Measurements from ENCODE around the gene KCNN4. TPM values are rescaled to one million over a fixed set of nuclear protein-coding genes. Genes with fewer than 3 reads are reported as not detected.

The KCNN4 gene
- total and polyA plus RNA-seq, 4 donors = 2.4 to 31.7 (median 12.7) TPM

DNA sequence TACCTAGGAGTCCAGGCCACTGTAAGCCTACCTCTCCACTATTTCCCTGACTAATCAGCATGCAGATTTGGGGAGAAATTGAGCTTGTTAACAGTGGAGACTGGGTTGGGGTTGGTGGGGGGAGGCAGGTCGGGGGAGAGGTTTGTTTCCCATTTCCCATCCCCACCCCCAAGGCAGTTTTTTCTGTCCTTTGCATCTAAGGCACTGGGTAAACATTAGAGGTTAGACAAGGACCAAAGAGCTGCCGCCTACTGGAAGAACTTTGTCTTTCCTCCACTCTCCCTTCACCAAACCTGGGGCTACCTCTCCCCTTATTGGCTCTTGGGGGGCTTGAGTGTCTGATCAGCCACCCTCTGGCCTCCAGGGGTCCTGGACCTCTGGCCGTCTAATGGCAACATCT is 953 bp downstream of the KCNN4 start:
- peaks cover 0 to 3% (median 0%) of the 10 kb centered on the region in 4 donors for H3K9me3 ChIP-seq (ENCODE audit: control insufficient read depth in 4 of 4, insufficient read depth in 3 of 4, low read length in 3 of 4)
- H3K27ac ChIP-seq (ENCODE audit: low read depth in 1 of 2, low read length in 1 of 2) = peak overlapping the region in 1 of 2 donors; percentile 20
- TF ChIP-seq, protein P1, sequence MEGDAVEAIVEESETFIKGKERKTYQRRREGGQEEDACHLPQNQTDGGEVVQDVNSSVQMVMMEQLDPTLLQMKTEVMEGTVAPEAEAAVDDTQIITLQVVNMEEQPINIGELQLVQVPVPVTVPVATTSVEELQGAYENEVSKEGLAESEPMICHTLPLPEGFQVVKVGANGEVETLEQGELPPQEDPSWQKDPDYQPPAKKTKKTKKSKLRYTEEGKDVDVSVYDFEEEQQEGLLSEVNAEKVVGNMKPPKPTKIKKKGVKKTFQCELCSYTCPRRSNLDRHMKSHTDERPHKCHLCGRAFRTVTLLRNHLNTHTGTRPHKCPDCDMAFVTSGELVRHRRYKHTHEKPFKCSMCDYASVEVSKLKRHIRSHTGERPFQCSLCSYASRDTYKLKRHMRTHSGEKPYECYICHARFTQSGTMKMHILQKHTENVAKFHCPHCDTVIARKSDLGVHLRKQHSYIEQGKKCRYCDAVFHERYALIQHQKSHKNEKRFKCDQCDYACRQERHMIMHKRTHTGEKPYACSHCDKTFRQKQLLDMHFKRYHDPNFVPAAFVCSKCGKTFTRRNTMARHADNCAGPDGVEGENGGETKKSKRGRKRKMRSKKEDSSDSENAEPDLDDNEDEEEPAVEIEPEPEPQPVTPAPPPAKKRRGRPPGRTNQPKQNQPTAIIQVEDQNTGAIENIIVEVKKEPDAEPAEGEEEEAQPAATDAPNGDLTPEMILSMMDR (IDR thresholded peaks at IDR 0.05; ENCODE audit: control extremely low read depth, extremely low read depth) = no peak
- H3K9ac ChIP-seq (ENCODE audit: insufficient read depth in 1 of 2, low read length in 2 of 2) = no peak overlapping the region
- WGBS, 2 donors = 20 to 29% methylated on average over 3 of the region's 3 CpGs
- H3K4me1 ChIP-seq (ENCODE audit: control insufficient read depth in 5 of 5, insufficient read depth in 5 of 5, low read length in 5 of 5) = peaks cover 0 to 21% (median 6%) of the 10 kb centered on the region in 5 donors
- no peak overlapping the region for H3K4me3 ChIP-seq
- no peaks in the 10 kb centered on the region for H3K36me3 ChIP-seq (ENCODE audit: control insufficient read depth in 4 of 4, insufficient read depth in 4 of 4, low read length in 4 of 4)
- DNase-seq (no peak), ATAC-seq (ENCODE audit: insufficient read depth, low FRiP score) (no peak)
- peaks cover 0 to under 1% (median 0%) of the 10 kb centered on the region in 3 donors for H3K27me3 ChIP-seq (ENCODE audit: control insufficient read depth in 3 of 3, insufficient read depth in 3 of 3, low read length in 2 of 3)

DNA sequence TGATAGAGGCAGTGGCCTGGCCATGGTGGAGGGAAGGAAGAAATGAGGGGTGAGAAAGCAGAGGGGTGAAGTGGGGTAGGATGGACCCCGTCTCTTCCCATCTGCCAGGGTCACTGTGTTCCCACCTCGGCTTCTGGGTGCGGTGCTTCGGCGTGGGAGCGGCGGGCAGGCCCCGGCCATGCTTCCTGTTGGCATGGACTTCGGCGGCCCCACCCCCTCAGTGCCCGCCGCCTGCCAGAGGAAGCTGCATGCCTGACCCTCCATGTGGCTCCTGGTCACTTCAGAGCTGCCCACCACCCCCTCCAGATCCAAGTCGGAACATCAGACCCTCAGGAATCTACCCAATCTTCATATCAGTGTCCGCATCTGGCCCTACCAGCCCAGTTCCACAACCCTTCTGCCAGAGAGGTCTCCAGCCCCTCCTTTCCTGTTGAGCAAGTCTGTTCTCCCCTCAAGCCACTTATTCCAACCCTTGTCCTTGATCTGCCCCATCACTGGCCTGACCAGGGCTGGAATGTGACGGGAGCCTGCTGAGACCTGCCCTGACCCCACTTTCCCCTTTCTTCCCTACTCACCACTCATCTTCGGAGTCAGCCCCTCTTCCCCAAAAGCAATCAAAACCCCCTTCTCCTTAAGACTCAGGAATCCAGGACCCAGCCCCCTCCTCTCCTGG is 1.5 kb downstream of the KCNN4 start:
- 16 to 38% methylated on average over 16 of the region's 16 CpGs for WGBS, 2 donors
- H3K4me3 ChIP-seq = no peak overlapping the region
- peaks cover 0 to 18% (median 10%) of the 10 kb centered on the region in 5 donors for H3K4me1 ChIP-seq (ENCODE audit: control insufficient read depth in 5 of 5, insufficient read depth in 5 of 5, low read length in 5 of 5)
- no peak overlapping the region for H3K9ac ChIP-seq (ENCODE audit: insufficient read depth in 1 of 2, low read length in 2 of 2)
- peaks cover 0 to 3% (median 0%) of the 10 kb centered on the region in 4 donors for H3K9me3 ChIP-seq (ENCODE audit: control insufficient read depth in 4 of 4, insufficient read depth in 3 of 4, low read length in 3 of 4)
- H3K27ac ChIP-seq (ENCODE audit: low read depth in 1 of 2, low read length in 1 of 2) = peak overlapping the region in 1 of 2 donors; percentile 20
- DNase-seq (no peak), ATAC-seq (ENCODE audit: insufficient read depth, low FRiP score) (no peak)
- TF ChIP-seq, protein P1 (IDR thresholded peaks at IDR 0.05; ENCODE audit: control extremely low read depth, extremely low read depth) = no peak
- H3K27me3 ChIP-seq (ENCODE audit: control insufficient read depth in 3 of 3, insufficient read depth in 3 of 3, low read length in 2 of 3) = peaks cover 0 to 4% (median 0%) of the 10 kb centered on the region in 3 donors
- no peaks in the 10 kb centered on the region for H3K36me3 ChIP-seq (ENCODE audit: control insufficient read depth in 4 of 4, insufficient read depth in 4 of 4, low read length in 4 of 4)

DNA sequence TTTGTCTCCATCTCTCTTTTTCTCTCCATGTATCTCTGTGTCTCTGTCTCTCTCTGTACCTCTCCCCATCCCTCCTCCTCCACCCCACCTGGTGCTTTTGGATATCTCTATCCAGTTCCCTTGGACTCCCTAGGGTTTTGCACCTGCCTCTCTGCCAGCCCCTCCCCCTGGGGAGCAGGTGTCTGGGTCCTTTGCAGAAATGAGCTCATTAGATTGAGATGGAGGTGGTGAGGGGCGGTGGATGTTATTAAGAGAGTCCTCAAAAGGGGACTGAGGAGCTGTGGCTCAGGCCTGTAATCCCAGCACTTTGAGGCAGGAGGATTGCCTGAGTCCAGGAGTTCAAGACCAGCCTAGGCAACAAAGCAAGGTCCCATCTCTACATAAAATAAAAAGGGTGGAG is 2.1 kb downstream of the KCNN4 start:
- no peak overlapping the region for H3K27ac ChIP-seq (ENCODE audit: low read depth in 1 of 2, low read length in 1 of 2)
- no peak overlapping the region for H3K9ac ChIP-seq (ENCODE audit: insufficient read depth in 1 of 2, low read length in 2 of 2)
- H3K36me3 ChIP-seq (ENCODE audit: control insufficient read depth in 4 of 4, insufficient read depth in 4 of 4, low read length in 4 of 4) = no peaks in the 10 kb centered on the region
- H3K4me3 ChIP-seq = no peak overlapping the region
- peaks cover 0 to 21% (median 10%) of the 10 kb centered on the region in 5 donors for H3K4me1 ChIP-seq (ENCODE audit: control insufficient read depth in 5 of 5, insufficient read depth in 5 of 5, low read length in 5 of 5)
- peaks cover 0 to 4% (median 0%) of the 10 kb centered on the region in 3 donors for H3K27me3 ChIP-seq (ENCODE audit: control insufficient read depth in 3 of 3, insufficient read depth in 3 of 3, low read length in 2 of 3)
- no peak for DNase-seq
- H3K9me3 ChIP-seq (ENCODE audit: control insufficient read depth in 4 of 4, insufficient read depth in 3 of 4, low read length in 3 of 4) = peaks cover 0 to 3% (median 0%) of the 10 kb centered on the region in 4 donors
- 53 to 79% methylated on average over 1 of the region's 1 CpG for WGBS, 2 donors
- TF ChIP-seq, protein P1 (IDR thresholded peaks at IDR 0.05; ENCODE audit: control extremely low read depth, extremely low read depth) = no peak
- ATAC-seq (ENCODE audit: insufficient read depth, low FRiP score) = no peak
